ENCODE measurements around the gene SIRPB2. TPM values are rescaled to one million over a fixed set of nuclear protein-coding genes. Genes with fewer than 3 reads are reported as not detected.

SIRPB2 gene
- total RNA-seq, 1 donor from 2014 or later, result 3.2 TPM

DNA sequence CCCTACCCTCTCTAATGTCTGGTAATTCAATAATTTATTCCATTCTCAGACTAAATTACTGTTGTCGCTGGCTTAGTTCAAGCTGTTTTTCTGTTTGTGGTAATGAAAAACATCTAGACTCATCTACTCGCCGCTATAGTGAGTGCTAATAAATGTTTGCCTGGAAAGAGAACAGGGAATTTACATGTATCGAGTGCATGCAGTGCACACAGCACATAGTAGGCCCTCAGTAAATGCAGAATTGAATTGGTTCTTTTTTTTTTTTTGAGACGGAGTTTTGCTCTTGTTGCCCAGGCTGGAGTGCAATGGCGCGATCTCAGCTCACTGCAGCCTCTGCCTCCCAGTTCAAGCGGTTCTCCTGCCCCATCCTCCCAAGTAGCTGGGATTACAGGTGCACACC, 16.9 kb downstream of the SIRPB2 start:
- Histone ChIP-seq H3K9me3 (replicated peaks) (no peaks in the 10 kb centered on the region), H3K36me3 (no peaks in the 10 kb centered on the region), H3K27me3 (ENCODE audit: low read depth) (peaks cover 4% of the 10 kb centered on the region), H3K27ac (replicated peaks) (no peak overlapping the region), H3K4me3 (no peak overlapping the region), H3K4me1 (peaks cover 9% of the 10 kb centered on the region)
- TF ChIP-seq, protein P1, sequence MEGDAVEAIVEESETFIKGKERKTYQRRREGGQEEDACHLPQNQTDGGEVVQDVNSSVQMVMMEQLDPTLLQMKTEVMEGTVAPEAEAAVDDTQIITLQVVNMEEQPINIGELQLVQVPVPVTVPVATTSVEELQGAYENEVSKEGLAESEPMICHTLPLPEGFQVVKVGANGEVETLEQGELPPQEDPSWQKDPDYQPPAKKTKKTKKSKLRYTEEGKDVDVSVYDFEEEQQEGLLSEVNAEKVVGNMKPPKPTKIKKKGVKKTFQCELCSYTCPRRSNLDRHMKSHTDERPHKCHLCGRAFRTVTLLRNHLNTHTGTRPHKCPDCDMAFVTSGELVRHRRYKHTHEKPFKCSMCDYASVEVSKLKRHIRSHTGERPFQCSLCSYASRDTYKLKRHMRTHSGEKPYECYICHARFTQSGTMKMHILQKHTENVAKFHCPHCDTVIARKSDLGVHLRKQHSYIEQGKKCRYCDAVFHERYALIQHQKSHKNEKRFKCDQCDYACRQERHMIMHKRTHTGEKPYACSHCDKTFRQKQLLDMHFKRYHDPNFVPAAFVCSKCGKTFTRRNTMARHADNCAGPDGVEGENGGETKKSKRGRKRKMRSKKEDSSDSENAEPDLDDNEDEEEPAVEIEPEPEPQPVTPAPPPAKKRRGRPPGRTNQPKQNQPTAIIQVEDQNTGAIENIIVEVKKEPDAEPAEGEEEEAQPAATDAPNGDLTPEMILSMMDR (IDR thresholded peaks at IDR 0.05; ENCODE audit: borderline replicate concordance), result no peak
- no peak for DNase-seq
- intact Hi-C loops (cut with micrococcal nuclease), result no loop called here

DNA sequence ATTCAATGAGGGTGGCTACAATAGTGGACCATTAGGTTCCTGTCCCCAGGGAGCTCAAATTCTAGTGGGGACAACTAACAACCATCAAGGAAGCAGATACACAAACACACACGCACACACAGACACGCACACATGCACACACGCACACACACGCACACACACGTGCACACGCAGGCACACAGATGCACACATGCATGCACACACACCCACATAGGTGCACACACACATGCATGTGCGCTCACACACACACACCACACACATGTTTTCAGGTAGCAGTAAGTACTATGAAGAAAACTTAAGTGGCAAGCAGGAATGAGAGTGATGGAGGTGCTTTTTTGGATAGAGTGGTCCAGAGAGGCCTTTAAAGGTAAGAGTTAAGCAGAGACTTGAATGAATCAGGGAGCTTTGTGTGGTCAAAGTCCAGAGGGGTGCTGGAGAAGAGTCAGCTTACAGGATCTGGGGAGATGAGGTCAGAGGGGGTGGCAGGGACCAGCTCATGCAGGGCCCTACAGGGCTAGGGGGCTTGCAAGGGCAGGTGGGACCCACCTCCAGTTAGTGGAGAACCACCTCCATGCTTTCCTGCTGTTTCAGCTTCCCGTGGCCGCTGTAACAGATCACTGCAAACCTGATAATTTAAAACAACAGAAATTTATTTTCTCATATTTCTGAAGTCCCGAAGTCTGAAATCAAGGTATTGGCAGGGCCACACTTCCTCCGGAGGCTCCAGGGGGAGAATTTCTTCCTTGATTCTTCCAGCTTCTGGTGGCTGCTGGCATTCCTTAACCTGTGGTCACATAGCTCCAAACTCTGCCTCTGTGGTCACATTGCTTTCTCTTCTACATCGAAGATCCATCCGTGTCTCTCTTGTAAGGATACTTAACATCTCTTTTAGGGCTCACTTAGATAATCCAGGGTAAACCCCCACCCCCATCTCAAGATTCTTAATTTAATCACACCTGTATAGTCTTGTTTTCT, 17.7 kb downstream of the SIRPB2 start:
- no peak overlapping the region for H3K27ac ChIP-seq (replicated peaks)
- intact Hi-C loops (cut with micrococcal nuclease), result no loop called here

DNA sequence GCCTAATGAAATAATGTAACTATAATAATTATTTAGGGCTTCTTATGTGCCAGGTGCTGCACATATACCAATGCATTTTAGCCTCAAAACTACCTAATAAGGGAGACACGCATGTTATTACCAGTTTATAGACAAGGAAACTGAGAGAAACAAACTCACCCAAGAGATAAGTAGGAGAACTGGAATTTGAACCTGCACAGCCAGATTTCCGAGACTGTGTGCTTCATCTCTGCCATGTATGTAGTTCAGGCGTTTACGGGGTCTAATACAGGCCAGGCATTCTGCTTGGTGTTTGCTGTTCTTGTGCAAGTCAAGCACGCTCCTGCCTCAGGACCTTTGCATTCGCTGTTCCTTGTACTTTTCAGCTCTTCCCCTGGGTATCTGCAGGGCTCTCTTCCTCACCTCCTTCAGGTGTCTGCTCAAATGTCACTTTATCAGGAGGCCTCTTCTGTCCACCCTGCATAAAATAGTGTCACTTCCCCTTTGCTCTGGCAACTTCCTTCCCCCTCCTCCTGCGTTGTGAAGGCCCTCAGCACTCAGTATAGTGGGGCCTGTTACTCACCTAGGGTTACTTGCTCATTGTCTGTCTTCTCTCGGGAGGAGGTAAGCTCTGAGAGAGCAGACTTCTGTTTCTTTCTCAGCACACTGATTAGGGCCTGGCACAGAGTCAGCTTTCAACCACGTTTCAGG, 18.5 kb downstream of the SIRPB2 start:
- Histone ChIP-seq H3K27me3 (ENCODE audit: low read depth) (no peaks in the 10 kb centered on the region), H3K9me3 (replicated peaks) (no peaks in the 10 kb centered on the region), H3K36me3 (no peaks in the 10 kb centered on the region), H3K4me3 (no peak overlapping the region), H3K4me1 (peaks cover 9% of the 10 kb centered on the region), H3K27ac (replicated peaks) (no peak overlapping the region)
- TF ChIP-seq, protein P1 (IDR thresholded peaks at IDR 0.05; ENCODE audit: borderline replicate concordance), result no peak
- DNase-seq, result no peak
- intact Hi-C loops (cut with micrococcal nuclease), result no loop called here

More for the DNA sequence above, 17.7 kb downstream of the SIRPB2 start:
- Histone ChIP-seq H3K9me3 (replicated peaks) (no peaks in the 10 kb centered on the region), H3K4me3 (no peak overlapping the region), H3K4me1 (peaks cover 9% of the 10 kb centered on the region), H3K36me3 (no peaks in the 10 kb centered on the region), H3K27me3 (ENCODE audit: low read depth) (no peaks in the 10 kb centered on the region)
- DNase-seq, result no peak
- TF ChIP-seq, protein P1 (IDR thresholded peaks at IDR 0.05; ENCODE audit: borderline replicate concordance), result no peak

DNA sequence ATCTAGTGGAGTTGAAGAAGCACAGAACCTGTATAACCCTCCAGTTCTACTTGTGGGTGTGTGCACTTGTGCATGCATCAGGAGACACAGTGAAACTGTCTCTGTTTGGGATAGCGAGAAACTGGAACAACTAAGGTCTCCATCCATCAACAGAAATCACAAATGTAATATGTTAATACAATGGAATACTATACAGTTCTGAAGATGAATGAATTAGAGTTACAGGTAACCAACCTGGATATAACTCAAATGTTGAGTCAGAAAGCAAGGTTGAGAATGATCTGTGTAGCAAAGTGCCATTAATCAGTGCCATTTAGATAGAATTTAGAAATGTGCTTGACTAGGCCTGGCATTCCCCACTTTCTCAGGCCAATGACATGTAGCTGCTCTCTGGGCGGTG, 20.0 kb downstream of the SIRPB2 start:
- no peaks in the 10 kb centered on the region for H3K27me3 ChIP-seq (ENCODE audit: low read depth)
- intact Hi-C loops (cut with micrococcal nuclease), result no loop called here
- no peak for DNase-seq
- H3K36me3 ChIP-seq, result no peaks in the 10 kb centered on the region
- H3K9me3 ChIP-seq (replicated peaks), result no peaks in the 10 kb centered on the region
- H3K27ac ChIP-seq (replicated peaks), result no peak overlapping the region
- TF ChIP-seq, protein P1 (IDR thresholded peaks at IDR 0.05; ENCODE audit: borderline replicate concordance), result no peak
- H3K4me3 ChIP-seq, result no peak overlapping the region
- H3K4me1 ChIP-seq, result peaks cover 18% of the 10 kb centered on the region

DNA sequence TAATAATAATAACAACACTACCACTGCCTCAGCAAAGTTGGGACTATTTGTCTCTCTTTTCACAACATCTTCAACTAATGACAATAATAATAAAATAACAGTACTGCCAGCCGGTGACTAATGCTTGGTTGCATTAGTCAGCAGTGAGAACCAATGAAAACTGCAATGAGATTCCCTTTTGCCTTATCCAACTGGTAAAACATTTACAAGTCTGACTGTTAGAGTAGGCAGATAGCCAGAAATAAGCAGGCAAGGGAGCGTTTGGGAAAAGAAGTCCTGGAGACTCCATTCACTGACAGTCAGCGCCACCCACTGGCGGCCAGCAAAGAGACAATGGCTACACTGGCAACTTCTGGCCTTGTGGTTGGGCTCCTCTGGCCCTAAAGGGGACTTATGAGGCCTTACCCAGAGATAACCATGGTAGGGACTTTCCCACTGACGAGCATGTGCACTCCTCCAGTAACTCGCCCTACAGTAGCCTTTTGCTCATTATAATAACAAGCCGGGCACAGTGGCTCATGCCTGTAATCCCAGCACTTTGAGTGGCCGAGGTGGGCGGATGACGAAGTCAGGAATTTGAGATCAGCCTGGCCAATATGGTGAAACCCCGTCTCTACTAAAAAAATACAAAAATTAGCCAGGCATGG, 21.2 kb downstream of the SIRPB2 start:
- H3K4me3 ChIP-seq, result no peak overlapping the region
- no peaks in the 10 kb centered on the region for H3K36me3 ChIP-seq
- no peaks in the 10 kb centered on the region for H3K27me3 ChIP-seq (ENCODE audit: low read depth)
- H3K27ac ChIP-seq (replicated peaks), result no peak overlapping the region
- DNase-seq, result peak; percentile 69
- intact Hi-C loops (cut with micrococcal nuclease), result no loop called here
- H3K4me1 ChIP-seq, result peaks cover 30% of the 10 kb centered on the region
- TF ChIP-seq, protein P1 (IDR thresholded peaks at IDR 0.05; ENCODE audit: borderline replicate concordance), result peak; percentile 74
- no peaks in the 10 kb centered on the region for H3K9me3 ChIP-seq (replicated peaks)

Measured in left ventricle myocardium inferior (tissue), 1 donor.